Lower leg skin (tissue), 4 donors: Measurements from ENCODE around the gene APBA1. TPM values are rescaled to one million over a fixed set of nuclear protein-coding genes. Genes with fewer than 3 reads are reported as not detected.

Experiments used
- DNase-seq, 2 donors: peaks; one replicate each; pipeline ENCODE4 v3.0.0-alpha.2; 2019; ENCODE audit warnings: low spot score in 2 of 2
- H3K4me3 ChIP-seq: fragments of 200-600 bp; sonication (generic); 2 replicates; pipeline ENCODE4 v1.5.1; 2017; ENCODE audit warnings: mild to moderate bottlenecking, low read depth; ENCODE audit not compliant: poor library complexity, severe bottlenecking
- CTCF ChIP-seq, 3 donors: fragments of 450-650 bp; IDR thresholded peaks; one replicate each; pipeline ENCODE4 v1.5.1; 2016; ENCODE audit warnings: antibody characterized with exemption in 3 of 3, mild to moderate bottlenecking in 3 of 3, moderate library complexity in 2 of 3
- POLR2A ChIP-seq, 2 donors: fragments of 450-650 bp; IDR thresholded peaks; one replicate each; pipeline ENCODE4 v1.6.1; 2016 to 2017; ENCODE audit warnings: antibody characterized with exemption in 2 of 2, mild to moderate bottlenecking in 1 of 2, moderate library complexity in 1 of 2
- WGBS, 2 donors: methylation state at CpG; one replicate each; pipeline ENCODE4 v1.1.5; 2018; 5-methylcytosine and 5-hydroxymethylcytosine counted together
- intact Hi-C: fragments of 100-400 bp; cut with DNase I; formaldehyde crosslinking; loops from one replicate; pipeline ENCODE4 v1.15.0; 2023; ENCODE audit warnings: low total_unique reads
- total RNA-seq, 4 donors: library from RNA; depleted of rRNA; stranded (reverse); fragments of >200 nt; gene quantifications; one replicate each; pipeline ENCODE4 v1.1.0, GENCODE V29; 2016

APBA1 gene
- total RNA-seq: 10 to 100 TPM in 2 of 4 donors, 1 to 10 TPM in 2; 4.9 to 12.7 (median 8.7) TPM

GRCh38 chr9:69671879-69672595, at the start of gene APBA1:
Gene APBA1 (minus strand): TSS chr9:69672371.
- TF ChIP-seq CTCF (IDR thresholded peaks at IDR 0.05): no peak
- TF ChIP-seq POLR2A (IDR thresholded peaks at IDR 0.05): no peak
- 0% methylated on average over 34 to 44 of the region's 92 CpGs for WGBS, 2 donors
- H3K4me3 ChIP-seq: peak within 1 kb of the TSS; percentile 74
- DNase-seq: peak in 1 of 2 donors; percentile 92
- intact Hi-C loops: loop anchor here (10.0 kb wide), 1 partner anchor 83 kb away; no protein-coding TSS in a partner anchor

GRCh38 chr9:69719983-69720382, 47.8 kb upstream of the APBA1 start:
- no peak overlapping the region for H3K4me3 ChIP-seq
- no peak for TF ChIP-seq CTCF (IDR thresholded peaks at IDR 0.05)
- no peak for TF ChIP-seq POLR2A (IDR thresholded peaks at IDR 0.05)
- intact Hi-C loops: no loop called here
- DNase-seq: no peak
- 94 to 95% methylated on average over 2 of the region's 2 CpGs for WGBS, 2 donors

- no peak for DNase-seq
- no peak overlapping the region for H3K4me3 ChIP-seq
- 95 to 97% methylated on average over 3 of the region's 3 CpGs for WGBS, 2 donors
- TF ChIP-seq POLR2A (IDR thresholded peaks at IDR 0.05): no peak
- no peak for TF ChIP-seq CTCF (IDR thresholded peaks at IDR 0.05)
- intact Hi-C loops: no loop called here
Observed at GRCh38 chr9:69719367-69719766, 47.2 kb upstream of the APBA1 start.

- no peak for TF ChIP-seq POLR2A (IDR thresholded peaks at IDR 0.05)
- no peak for TF ChIP-seq CTCF (IDR thresholded peaks at IDR 0.05)
- intact Hi-C loops: no loop called here
- 95 to 98% methylated on average over 6 of the region's 6 CpGs for WGBS, 2 donors
- no peak overlapping the region for H3K4me3 ChIP-seq
- DNase-seq: no peak
Observed at GRCh38 chr9:69718218-69718617, 46.0 kb upstream of the APBA1 start.

- H3K4me3 ChIP-seq: no peak overlapping the region
- intact Hi-C loops: no loop called here
- 95 to 100% methylated on average over 1 of the region's 1 CpG for WGBS, 2 donors
- no peak for TF ChIP-seq CTCF (IDR thresholded peaks at IDR 0.05)
- TF ChIP-seq POLR2A (IDR thresholded peaks at IDR 0.05): no peak
- DNase-seq: no peak
Observed at GRCh38 chr9:69715825-69716224, 43.7 kb upstream of the APBA1 start.

GRCh38 chr9:69715096-69715495, 42.9 kb upstream of the APBA1 start:
- intact Hi-C loops: no loop called here
- H3K4me3 ChIP-seq: no peak overlapping the region
- no peak for DNase-seq
- WGBS, 2 donors: 93 to 98% methylated on average over 3 of the region's 3 CpGs
- TF ChIP-seq POLR2A (IDR thresholded peaks at IDR 0.05) (no peak), CTCF (IDR thresholded peaks at IDR 0.05) (no peak)
